Brain microvascular endothelial cell (primary cell): ENCODE results near the gene PRTG.

ENCODE experiments used
- DNase-seq: peaks from one replicate; pipeline ENCODE4 v3.0.0-alpha.2; 2020
- H3K27ac ChIP-seq: fragments of 250-450 bp; sonication (Bioruptor Pico); 2 replicates; pipeline ENCODE4 v1.5.1; 2020; ENCODE audit warnings: mild to moderate bottlenecking, moderate library complexity
- H3K27me3 ChIP-seq: fragments of 250-450 bp; sonication (Bioruptor Pico); replicated peaks from 2 replicates; pipeline ENCODE4 v1.5.1; 2020; ENCODE audit warnings: mild to moderate bottlenecking
- H3K36me3 ChIP-seq: fragments of 250-450 bp; sonication (Bioruptor Pico); replicated peaks from 2 replicates; pipeline ENCODE4 v1.5.1; 2020; ENCODE audit warnings: mild to moderate bottlenecking
- H3K4me3 ChIP-seq: 2 replicates; pipeline ENCODE4 v1.5.1; 2011; ENCODE audit warnings: low read depth, mild to moderate bottlenecking, control low read depth, low read length, moderate library complexity
- CTCF ChIP-seq: IDR thresholded peaks from 2 replicates; pipeline ENCODE4 v1.5.1; 2011; ENCODE audit warnings: low read depth, mild to moderate bottlenecking, moderate library complexity, low read length, control low read depth, inconsistent platforms; ENCODE audit errors: missing control alignments
- in situ Hi-C: cut with HindIII; loops from 2 replicates; pipeline ENCODE4 v1.10.0; 2017; ENCODE audit warnings: low sequenced_read_pairs, low pct_ligation_motif_present

The PRTG gene

GRCh38 chr15:55782901-55783300 is 39.9 kb upstream of the PRTG start:
- in situ Hi-C loops = no loop called here
- H3K4me3 ChIP-seq = no peak overlapping the region

GRCh38 chr15:55780292-55780691 is 37.3 kb upstream of the PRTG start:
- in situ Hi-C loops = no loop called here

More at GRCh38 chr15:55782901-55783300, 39.9 kb upstream of the PRTG start:
- no peak for TF ChIP-seq CTCF
- Histone ChIP-seq H3K27me3 (no peaks in the 10 kb centered on the region), H3K36me3 (no peaks in the 10 kb centered on the region), H3K27ac (no peak overlapping the region)
- no peak for DNase-seq

GRCh38 chr15:55778932-55779331 is 36.0 kb upstream of the PRTG start:
- no peaks in the 10 kb centered on the region for H3K27me3 ChIP-seq
- no peak overlapping the region for H3K27ac ChIP-seq
- H3K4me3 ChIP-seq = no peak overlapping the region
- no peak for TF ChIP-seq CTCF
- in situ Hi-C loops = no loop called here
- H3K36me3 ChIP-seq = no peaks in the 10 kb centered on the region
- DNase-seq = no peak

More at GRCh38 chr15:55780292-55780691, 37.3 kb upstream of the PRTG start:
- no peak for DNase-seq
- no peak overlapping the region for H3K4me3 ChIP-seq
- no peaks in the 10 kb centered on the region for H3K36me3 ChIP-seq
- no peak for TF ChIP-seq CTCF
- no peak overlapping the region for H3K27ac ChIP-seq
- H3K27me3 ChIP-seq = no peaks in the 10 kb centered on the region

GRCh38 chr15:55775316-55775715 is 32.4 kb upstream of the PRTG start:
- DNase-seq = no peak
- Histone ChIP-seq H3K36me3 (no peaks in the 10 kb centered on the region), H3K27me3 (no peaks in the 10 kb centered on the region), H3K4me3 (no peak overlapping the region), H3K27ac (no peak overlapping the region)
- in situ Hi-C loops = no loop called here
- TF ChIP-seq CTCF = no peak

GRCh38 chr15:55774113-55774970 is 31.4 kb upstream of the PRTG start:
- peak; percentile 74 for TF ChIP-seq CTCF
- H3K27ac ChIP-seq = no peak overlapping the region
- in situ Hi-C loops = no loop called here
- no peaks in the 10 kb centered on the region for H3K27me3 ChIP-seq
- H3K36me3 ChIP-seq = no peaks in the 10 kb centered on the region
- H3K4me3 ChIP-seq = no peak overlapping the region
- DNase-seq = peak; percentile 44
